NCI-H774 (cell line): ENCODE measurements around the gene ACOT11.
"Not testable (repeated sequence)": the region's sequence is repeated elsewhere in the genome, so short reads cannot be mapped to it uniquely, and the experiment has no call there.

Experiments used
- DNase-seq: peaks from one replicate; lab custom pipeline; 2025; lab: John Stamatoyannopoulos, UW

Gene ACOT11

DNA sequence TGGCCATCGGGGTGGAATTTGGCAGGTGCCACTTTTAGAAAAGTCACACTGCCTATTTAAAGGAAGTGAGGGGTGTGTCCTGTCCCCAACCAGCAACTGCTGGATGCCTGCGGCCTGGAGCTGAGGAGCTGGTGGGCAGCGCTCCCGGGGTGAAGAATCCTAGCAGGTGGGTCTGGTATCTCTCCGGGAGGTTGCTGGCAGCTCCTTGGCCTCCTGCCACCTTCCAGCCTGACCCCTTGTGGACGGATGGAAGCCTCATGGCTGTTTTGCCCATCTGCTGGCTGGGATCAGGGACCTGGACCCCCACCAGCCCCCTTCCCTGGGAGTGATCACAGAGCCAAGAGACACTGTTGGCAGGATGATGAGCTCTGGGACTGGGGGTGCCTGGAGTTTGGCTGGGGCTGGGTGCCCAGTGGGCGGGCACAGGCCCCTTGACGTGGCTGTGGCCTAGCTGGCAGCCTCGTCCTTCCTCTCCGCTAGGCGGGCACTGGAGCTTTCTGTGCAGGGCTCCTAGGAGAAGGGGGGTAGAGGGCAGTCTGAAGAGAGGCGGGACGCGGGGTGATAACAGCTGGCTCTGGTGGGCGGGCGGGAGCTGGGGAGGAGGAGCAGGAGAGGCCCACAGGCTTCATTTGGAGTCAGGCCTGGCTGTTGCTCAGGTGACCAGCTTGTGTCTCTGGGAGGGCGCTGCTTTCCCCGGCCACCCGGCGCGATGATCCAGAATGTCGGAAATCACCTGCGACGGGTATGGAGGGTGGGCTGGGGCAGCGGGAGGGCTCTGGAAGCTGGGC, at the start of gene ACOT11:
Gene ACOT11 (plus strand): TSS at position 628 of the 788 bp plus-strand sequence. CDS start 82 bp downstream, at position 710.
- DNase-seq = no peak

DNA sequence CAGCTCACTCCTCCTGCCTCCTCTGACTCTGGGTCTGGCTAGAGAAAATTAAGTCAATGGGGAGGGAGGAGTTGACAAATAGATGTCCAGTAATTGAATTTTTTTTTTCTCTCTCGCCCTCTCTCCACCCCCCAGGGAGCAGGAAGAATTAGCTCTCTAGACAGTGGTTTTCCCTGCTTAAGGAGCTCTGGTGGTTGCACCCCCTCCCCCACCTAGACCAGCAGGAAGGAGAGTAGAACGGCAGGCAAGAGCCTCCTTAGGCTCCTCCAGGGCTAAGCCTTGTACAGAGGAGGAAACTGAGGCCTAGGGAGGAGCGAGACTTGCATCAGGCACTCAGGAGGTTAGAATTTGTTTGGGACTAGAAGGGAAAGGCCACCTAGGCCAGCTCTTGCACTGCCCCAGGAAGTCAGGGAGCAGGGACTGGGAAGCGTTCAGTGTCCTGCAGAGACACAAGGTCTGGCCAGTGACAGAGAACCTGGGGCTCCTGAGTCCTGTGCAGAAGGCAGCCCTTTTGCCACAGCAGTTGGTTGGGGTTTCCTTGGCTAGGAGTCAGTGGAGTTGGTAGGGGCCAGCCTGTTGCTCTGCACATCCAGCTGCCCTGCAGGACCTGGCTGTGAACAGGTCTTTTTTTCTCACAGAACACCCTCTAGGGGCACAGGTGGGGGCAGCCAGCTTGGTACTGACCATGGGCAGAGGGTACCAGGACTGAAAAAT, 49.5 kb upstream of the ACOT11 start:
- no peak for DNase-seq

GRCh38 chr1:54499097-54499359, 49.0 kb upstream of the ACOT11 start:
- no peak for DNase-seq

DNA sequence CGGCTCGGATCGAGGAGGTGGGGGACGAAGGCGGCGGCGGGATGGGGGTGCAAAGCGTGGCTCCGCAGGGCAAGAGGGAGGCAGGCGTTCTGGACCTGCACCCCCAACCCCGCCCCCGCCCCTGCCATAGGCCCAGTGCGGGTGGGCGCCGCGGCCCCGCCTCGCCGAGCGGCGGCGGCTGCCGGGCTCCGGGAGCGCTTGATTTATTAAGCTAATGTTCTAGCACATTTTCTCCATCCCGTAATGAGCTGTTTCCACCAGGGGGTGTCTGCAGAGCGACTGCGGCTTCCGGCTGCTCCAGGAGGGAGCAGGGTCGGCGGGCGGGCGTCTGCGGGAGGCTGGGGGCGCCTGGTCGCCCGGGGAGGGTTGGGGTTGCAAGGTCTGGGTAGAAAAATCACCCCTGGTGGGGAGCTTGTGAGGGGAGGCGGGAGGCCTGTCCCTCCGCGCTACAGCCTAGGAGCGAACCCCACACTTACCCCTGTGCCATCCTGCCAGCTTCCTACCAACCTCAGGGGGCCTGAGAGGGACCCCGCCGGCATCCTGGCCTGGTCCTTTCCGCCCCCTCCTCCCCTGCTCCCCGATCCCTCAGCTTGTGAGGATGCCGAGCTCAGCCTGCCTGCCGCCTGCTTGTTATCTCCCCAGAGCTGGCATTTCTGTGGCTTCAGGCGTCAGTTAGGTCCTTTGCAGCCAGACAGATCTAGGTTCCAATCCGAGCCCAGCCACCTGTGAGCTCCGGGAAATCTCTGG, 48.5 kb upstream of the ACOT11 start:
- peak; percentile 15 for DNase-seq

DNA sequence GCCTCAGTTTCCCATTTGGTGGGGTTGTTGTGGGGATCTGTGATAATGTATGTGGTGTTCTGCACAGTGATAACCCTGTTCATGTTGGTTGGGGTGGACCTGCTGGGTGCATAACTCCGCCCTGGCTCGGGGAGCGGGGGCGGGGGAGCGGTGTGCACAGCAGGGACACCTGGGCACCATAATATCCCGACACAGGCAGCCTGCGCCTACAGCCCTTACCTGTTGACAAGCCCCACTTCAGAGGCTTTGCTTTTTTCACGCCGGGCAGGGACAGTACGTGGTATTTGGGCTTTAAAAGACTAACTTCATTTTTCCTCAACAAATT, 48.0 kb upstream of the ACOT11 start:
- peak; percentile 26 for DNase-seq

DNA sequence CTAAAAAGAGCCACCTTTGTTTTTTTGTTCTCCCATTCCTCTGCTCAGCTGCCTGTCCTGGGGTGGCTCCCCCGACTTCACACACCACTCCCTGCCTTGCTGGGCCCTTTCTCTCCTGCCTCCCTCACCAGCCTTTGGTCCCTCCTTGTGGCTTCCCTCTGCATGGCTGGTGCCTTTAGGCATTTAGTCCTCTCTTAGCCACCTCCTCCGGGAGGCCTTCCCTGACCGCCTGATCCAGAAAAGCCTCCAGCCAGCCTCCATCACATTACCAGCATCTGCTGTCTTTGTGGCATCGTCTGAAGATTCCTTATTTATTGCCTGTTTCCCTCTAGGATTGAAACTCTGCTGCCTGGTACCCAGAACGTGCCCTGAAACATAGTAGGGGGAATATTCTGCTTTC, 46.2 kb upstream of the ACOT11 start:
- no peak for DNase-seq

GRCh38 chr1:54502342-54502741, 45.7 kb upstream of the ACOT11 start:
- no peak for DNase-seq

- no peak for DNase-seq
These were observed 41.4 kb upstream of the ACOT11 start for GRCh38 chr1:54506594-54506993.

DNA sequence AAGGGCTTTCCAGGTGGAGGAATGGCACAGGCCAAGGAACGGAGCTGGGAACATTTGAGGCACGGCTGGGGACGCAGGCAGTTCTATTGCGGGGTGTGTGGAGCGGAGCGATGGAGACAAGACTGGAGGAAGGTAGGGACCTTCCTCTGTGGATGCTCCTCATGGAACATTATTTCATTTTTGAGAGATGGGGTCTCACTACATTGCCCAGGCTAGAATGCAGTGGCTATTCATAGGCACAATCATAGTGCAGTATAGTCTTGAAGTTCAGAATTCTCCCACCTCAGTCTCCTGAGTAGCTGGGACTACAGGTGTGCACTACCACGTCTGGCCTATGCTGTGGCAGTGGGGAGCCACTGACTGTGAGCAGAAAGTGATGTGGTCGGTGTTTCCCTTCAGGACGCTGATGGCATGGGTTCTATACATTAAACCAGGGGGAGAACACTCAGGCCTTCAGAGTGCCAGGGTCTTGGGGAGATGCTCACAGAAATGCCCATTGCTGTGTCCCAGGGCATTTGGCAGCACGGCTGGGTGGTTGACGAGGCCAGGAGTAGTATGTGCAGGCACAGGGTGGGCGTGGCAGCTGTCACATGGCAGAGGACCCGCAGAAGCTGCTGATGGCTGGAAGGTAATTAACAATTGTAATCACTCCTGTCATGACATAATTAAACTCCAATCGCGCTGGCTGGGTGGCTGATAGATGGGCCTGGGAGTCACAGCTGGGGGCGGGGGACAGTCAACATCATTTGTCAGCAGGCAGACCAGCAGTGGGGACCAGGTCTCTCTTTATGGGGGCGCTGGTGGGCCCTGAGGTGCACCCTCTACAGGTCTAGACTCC, 40.8 kb upstream of the ACOT11 start:
- DNase-seq = no peak

- DNase-seq = no peak
These were observed 37.2 kb upstream of the ACOT11 start for GRCh38 chr1:54510715-54511270.

DNA sequence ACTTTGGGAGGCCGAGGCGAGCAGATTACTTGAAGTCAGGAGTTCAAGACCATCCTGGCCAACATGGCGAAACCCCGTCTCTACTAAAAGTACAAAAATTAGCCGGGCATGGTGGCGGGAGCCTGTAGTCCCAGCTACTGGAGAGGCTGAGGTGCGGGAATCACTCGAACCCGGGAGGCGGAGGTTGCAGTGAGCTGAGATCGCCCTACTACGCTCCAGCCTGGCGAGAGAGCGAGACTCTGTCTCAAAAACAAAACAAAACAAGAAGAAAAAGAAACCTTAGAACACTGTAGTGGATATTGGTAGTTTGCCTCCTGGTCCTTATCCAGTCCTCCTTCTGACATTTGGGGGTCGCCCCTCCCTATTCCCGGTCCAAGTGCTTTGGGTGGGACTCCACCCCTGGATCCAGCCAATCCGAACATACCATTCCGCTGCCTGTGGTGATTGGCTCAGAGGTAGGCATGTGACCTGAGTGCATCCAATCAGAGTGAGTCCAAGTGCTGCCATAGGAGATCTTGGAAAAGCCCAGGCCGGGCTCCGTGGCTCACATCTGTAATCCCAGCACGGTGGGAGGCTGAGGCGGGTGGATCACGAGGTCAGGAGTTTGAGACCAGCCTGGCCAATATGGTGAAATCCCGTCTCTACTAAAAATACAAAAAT, 34.0 kb upstream of the ACOT11 start:
- not testable (repeated sequence) for DNase-seq

DNA sequence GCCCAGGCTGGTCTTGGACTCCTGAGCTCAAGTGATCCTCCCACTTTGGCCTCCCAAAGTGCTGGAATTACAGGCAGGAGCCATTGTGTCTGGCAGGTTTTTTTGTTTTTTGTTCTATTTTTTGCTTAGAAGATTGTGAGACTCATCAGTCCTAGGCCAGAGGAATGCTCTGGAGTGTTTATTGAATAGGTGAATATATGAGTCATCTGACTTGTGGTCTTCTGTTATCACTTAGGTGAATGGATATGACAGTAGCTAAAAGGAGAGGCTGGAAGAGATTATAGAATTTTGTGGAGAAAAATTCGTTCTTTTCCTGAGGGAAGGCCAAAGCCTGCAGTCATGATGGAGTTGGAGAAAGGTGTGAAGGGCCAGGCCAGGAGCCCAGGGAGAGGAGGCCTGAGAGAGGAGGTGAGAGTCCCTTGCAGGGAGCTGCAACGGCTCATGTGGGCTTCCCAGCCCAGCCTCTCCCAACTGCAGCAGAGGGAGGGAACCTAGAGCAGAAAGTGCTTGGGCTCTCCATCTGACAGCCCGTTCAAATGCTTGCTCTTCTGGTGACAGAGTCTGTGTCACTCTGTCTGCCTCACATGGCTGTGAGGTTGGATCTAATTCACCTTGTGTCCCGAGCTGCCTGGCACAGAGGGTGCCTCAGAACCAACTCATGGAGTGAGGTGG, 31.6 kb upstream of the ACOT11 start:
- no peak for DNase-seq

- DNase-seq = no peak
These were observed 30.5 kb upstream of the ACOT11 start for GRCh38 chr1:54517496-54517895.

GRCh38 chr1:54518489-54518888, 29.5 kb upstream of the ACOT11 start:
- no peak for DNase-seq

GRCh38 chr1:54519709-54520108, 28.3 kb upstream of the ACOT11 start:
- no peak for DNase-seq

DNA sequence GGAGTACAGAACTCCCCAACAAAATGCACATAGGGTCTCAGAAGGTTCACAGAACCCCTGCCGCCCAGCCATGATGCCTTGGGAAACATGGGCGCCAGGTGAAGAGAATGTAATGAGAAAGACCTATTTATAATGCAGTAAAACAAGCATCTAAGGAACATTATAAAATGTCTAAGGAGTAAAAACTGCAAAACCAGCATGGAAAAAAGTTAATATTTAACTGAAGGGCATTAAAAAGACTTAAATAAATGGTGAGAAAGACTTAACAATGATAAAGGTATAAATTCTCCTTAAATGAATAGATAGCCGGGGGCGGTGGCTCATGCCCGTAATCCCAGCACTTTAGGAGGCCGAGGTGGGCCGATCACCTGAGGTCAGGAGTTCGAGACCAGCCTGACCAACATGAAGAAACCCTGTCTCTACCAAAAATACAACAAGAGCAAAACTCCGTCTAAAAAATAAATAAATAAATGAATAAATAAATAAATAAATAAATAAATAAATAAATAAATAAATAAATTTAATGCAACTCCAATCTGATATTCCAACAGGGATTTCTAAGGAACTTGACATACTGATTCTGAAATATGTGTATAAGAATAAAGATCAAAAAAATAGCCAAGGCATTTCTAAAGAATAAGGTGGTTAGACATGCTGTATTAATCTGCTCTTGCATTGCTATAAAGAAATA, 27.3 kb upstream of the ACOT11 start:
- no peak for DNase-seq

GRCh38 chr1:54526565-54526964, 21.5 kb upstream of the ACOT11 start:
- DNase-seq = not testable (repeated sequence)

GRCh38 chr1:54528613-54529012, 19.4 kb upstream of the ACOT11 start:
- no peak for DNase-seq

DNA sequence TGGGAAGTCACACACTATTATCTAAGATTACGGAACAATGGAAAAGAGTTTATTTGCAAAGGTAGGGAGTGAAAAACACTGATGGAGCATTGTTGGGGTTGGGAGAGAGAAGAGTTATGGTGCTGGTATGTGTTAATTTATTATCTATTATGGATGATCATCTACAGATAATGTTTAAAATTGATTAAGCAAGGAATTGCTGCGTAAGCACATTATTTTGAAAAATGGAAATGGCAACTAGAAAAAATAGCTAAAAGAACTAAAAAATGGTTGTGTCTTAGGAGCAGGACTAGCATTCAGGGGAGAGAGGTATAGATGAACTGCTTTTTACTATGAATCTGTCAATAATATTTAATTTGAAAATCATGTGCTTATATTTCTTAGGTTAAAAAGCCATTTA, 16.0 kb upstream of the ACOT11 start:
- no peak for DNase-seq

DNA sequence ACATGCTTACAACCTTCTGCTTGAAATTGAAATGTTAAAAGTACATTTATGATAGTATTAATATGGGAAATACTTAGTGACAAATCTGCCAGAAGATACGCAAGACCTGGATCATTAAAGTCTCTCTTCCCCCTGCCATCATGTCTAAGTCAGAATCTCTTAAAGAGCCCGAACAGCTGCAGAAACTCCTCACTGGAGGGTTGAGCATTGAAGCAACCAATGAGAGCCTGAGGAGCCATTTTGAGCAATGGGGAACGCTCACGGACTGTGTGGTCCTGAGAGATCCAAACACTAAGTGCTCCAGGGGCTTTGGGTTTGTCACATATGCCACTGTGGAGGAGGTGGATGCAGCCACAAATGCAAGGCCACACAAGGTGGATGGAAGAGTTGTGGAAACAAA, 11.4 kb upstream of the ACOT11 start:
- DNase-seq = not testable (repeated sequence)
